Measurements from ENCODE around the gene PLXNA4. TPM values are rescaled to one million over a fixed set of nuclear protein-coding genes. Genes with fewer than 3 reads are reported as not detected.

The PLXNA4 gene
- total RNA-seq, 1 experiment from 2014 or later = 0.81 TPM

DNA sequence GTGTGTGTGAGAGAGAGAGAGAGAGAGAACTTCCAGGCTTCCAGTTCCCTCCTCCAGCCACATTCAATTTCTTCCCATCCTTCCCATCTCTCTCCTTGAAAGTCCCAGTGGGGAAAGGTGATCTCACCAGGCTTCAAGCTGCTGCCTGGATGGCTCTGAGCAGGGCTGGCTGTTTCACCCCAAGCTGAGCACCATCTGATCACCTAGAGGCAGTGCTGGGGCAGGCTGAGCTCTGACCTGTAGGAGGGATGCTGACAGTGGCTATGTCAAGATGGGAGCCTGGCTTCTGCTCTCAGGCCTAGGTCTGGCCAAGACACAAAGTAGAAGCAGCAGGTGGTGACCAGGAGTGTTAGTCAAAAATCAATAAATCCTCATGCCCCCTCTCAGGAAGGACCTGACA lies 370.8 kb downstream of the PLXNA4 start (continued):
- TF ChIP-seq FOXP4 (CRISPR knock-in tag; IDR thresholded peaks at IDR 0.05) (no peak), ZNF317 (CRISPR knock-in tag; IDR thresholded peaks at IDR 0.05; ENCODE audit: borderline replicate concordance, low read depth) (no peak)

DNA sequence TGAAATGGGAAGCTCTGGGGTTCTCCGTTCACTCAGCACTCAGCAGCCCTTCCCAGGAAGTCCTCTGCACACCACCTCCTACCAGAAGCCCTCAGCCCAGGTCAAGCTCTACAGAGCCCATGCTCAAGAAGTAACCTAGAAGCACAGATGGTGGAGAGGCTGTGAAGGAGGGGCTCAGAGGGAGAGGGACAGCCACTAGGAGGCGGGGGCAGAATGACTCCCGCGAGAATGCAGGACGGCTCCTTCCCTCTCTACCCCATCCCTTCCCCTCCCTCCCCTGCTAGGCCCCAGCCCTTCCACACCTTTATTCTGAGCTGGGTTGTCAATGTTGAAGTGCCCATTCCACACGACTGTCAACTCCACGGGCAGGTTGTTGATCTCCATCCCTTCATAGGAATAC lies 373.2 kb downstream of the PLXNA4 start:
- H3K4me3 Mint-ChIP-seq = no peak overlapping the region

More for the DNA sequence above, 373.2 kb downstream of the PLXNA4 start:
- no peaks in the 10 kb centered on the region for H3K9me3 Mint-ChIP-seq
- ChIA-PET CTCF (interaction anchor here (1.2 to 3.1 kb wide), 3 partner anchors 14 to 192 kb away, joined by 3 to 13 read pairs (median 6); no protein-coding TSS in a partner anchor), POLR2A (no interaction called here)
- no peak for DNase-seq (ENCODE audit: low spot score)
- peaks cover 8% of the 10 kb centered on the region; the same call in 1 of the 2 replicates for H3K27me3 Mint-ChIP-seq (ENCODE audit: low read depth)
- no peaks in the 10 kb centered on the region for H3K36me3 Mint-ChIP-seq
- TF ChIP-seq HMGA2 (CRISPR knock-in tag; IDR thresholded peaks at IDR 0.05) (no peak), FOXK1 (CRISPR knock-in tag; IDR thresholded peaks at IDR 0.05) (no peak), TEAD4 (CRISPR knock-in tag; IDR thresholded peaks at IDR 0.05) (no peak), PRDM15 (CRISPR knock-in tag; IDR thresholded peaks at IDR 0.05) (no peak), MXD4 (CRISPR knock-in tag; IDR thresholded peaks at IDR 0.05; ENCODE audit: borderline replicate concordance) (no peak), NFYB (CRISPR knock-in tag; conservative IDR thresholded peaks at IDR 0.05; ENCODE audit: low read depth) (no peak), JAZF1 (CRISPR knock-in tag; IDR thresholded peaks at IDR 0.05) (no peak), ETV6 (CRISPR knock-in tag; IDR thresholded peaks at IDR 0.05) (no peak), ZNF512 (CRISPR knock-in tag; IDR thresholded peaks at IDR 0.05; ENCODE audit: borderline replicate concordance) (no peak), FOXP1 (CRISPR knock-in tag; IDR thresholded peaks at IDR 0.05; ENCODE audit: borderline replicate concordance) (no peak), TP53 (CRISPR knock-in tag; IDR thresholded peaks at IDR 0.05) (no peak), NR2C2 (CRISPR knock-in tag; IDR thresholded peaks at IDR 0.05) (no peak), JUN (CRISPR knock-in tag; IDR thresholded peaks at IDR 0.05) (no peak), ATF1 (CRISPR knock-in tag; IDR thresholded peaks at IDR 0.05) (no peak), AR (CRISPR knock-in tag; IDR thresholded peaks at IDR 0.05) (no peak), IRF1 (CRISPR knock-in tag; IDR thresholded peaks at IDR 0.05) (no peak)
- TF ChIP-seq, protein P1, sequence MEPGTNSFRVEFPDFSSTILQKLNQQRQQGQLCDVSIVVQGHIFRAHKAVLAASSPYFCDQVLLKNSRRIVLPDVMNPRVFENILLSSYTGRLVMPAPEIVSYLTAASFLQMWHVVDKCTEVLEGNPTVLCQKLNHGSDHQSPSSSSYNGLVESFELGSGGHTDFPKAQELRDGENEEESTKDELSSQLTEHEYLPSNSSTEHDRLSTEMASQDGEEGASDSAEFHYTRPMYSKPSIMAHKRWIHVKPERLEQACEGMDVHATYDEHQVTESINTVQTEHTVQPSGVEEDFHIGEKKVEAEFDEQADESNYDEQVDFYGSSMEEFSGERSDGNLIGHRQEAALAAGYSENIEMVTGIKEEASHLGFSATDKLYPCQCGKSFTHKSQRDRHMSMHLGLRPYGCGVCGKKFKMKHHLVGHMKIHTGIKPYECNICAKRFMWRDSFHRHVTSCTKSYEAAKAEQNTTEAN (CRISPR knock-in tag; IDR thresholded peaks at IDR 0.05) = no peak
- H3K27ac Mint-ChIP-seq = no peak overlapping the region
- peaks cover 34% of the 10 kb centered on the region for H3K4me1 Mint-ChIP-seq
- ATAC-seq = peak; percentile 76

Measured in WTC11 (cell line).